H1 (cell line): ENCODE data around the gene BAG1. TPM values are rescaled to one million over a fixed set of nuclear protein-coding genes. Genes with fewer than 3 reads are reported as not detected.

Source experiments
- CTCF ChIA-PET: fragments of 300-600 bp; sonication (Branson Sonifier 250); formaldehyde crosslinking; loops from one replicate; lab custom pipeline; 2021; ENCODE audit not compliant: partially characterized antibody; lab: Charles Lee
- POLR2A ChIA-PET: fragments of 300-600 bp; sonication (Branson Sonifier 250); formaldehyde crosslinking; loops from one replicate; lab custom pipeline; 2021; ENCODE audit warnings: inconsistent platforms; ENCODE audit not compliant: partially characterized antibody; lab: Charles Lee
- DNase-seq, 2 experiments: peaks; one replicate each; pipeline versions ENCODE4 v3.0.0 to v3.0.0-alpha.2; 2010 to 2022; ENCODE audit warnings: low spot score in 2 of 2, low read depth in 1 of 2, mixed read lengths in 1 of 2
- FAIRE-seq: peaks from 2 replicates; lab custom pipeline; 2011; peaks lifted over from hg19 to GRCh38; lab: Jason Lieb, UNC
- H2AFZ ChIP-seq: 2 replicates; pipeline ENCODE4 v1.8.1; 2012; ENCODE audit warnings: low read length, inconsistent platforms
- H2AK5ac ChIP-seq: 2 replicates; pipeline ENCODE4 v1.6.1; 2013; ENCODE audit warnings: low read depth, low read length
- H2BK120ac ChIP-seq: replicated peaks from 2 replicates; pipeline ENCODE3; 2013; ENCODE audit warnings: low read depth, low read length, inconsistent platforms
- H2BK12ac ChIP-seq: 2 replicates; pipeline ENCODE4 v1.6.1; 2013; ENCODE audit warnings: low read depth, low read length
- H2BK15ac ChIP-seq: 2 replicates; pipeline ENCODE4 v1.6.1; 2013; ENCODE audit warnings: low read length
- H2BK20ac ChIP-seq: 2 replicates; pipeline ENCODE4 v1.6.1; 2013; ENCODE audit warnings: low read length
- H2BK5ac ChIP-seq: 2 replicates; pipeline ENCODE4 v1.6.1; 2013; ENCODE audit warnings: low read depth, low read length
- H3K14ac ChIP-seq: 2 replicates; pipeline ENCODE4 v1.6.1; 2013; ENCODE audit warnings: inconsistent platforms; ENCODE audit not compliant: insufficient read length
- H3K18ac ChIP-seq: 2 replicates; pipeline ENCODE4 v1.6.1; 2013; ENCODE audit warnings: low read length; ENCODE audit errors: extremely low read depth
- H3K23ac ChIP-seq: 2 replicates; pipeline ENCODE4 v1.6.1; 2013; ENCODE audit warnings: inconsistent platforms; ENCODE audit not compliant: insufficient read length
- H3K23me2 ChIP-seq: 2 replicates; pipeline ENCODE4 v1.6.1; 2013; ENCODE audit warnings: low read depth, low read length
- H3K27ac ChIP-seq: 2 replicates; pipeline ENCODE4 v1.6.1; 2011; ENCODE audit warnings: low read depth, low read length, inconsistent platforms
- H3K27me3 ChIP-seq, 4 experiments: replicated peaks in 1 of 4; 1 replicate in 1 of 4; 2 replicates in 3 of 4; pipeline versions ENCODE4 v1.6.1 to v1.8.1; 2011 to 2013; ENCODE audit warnings: low read length in 3 of 4, mild to moderate bottlenecking in 3 of 4, inconsistent platforms in 2 of 4, mixed read lengths in 2 of 4, moderate library complexity in 1 of 4; ENCODE audit not compliant: control insufficient read depth in 3 of 4, insufficient read depth in 3 of 4; ENCODE audit errors: extremely low read depth in 1 of 4
- H3K36me3 ChIP-seq, 4 experiments: 2 replicates each; pipeline versions ENCODE4 v1.6.1 to v1.8.1; 2011 to 2013; ENCODE audit warnings: mild to moderate bottlenecking in 4 of 4, low read length in 3 of 4, moderate library complexity in 2 of 4, control low read depth in 1 of 4, inconsistent platforms in 1 of 4; ENCODE audit not compliant: insufficient read depth in 4 of 4, control insufficient read depth in 2 of 4
- H3K4ac ChIP-seq: replicated peaks from 2 replicates; pipeline ENCODE3; 2013; ENCODE audit warnings: low read length, low read depth, mixed read lengths, inconsistent platforms; ENCODE audit not compliant: insufficient read length
- H3K4me1 ChIP-seq, 4 experiments: replicated peaks in 1 of 4; 1 replicate in 1 of 4; 2 replicates in 3 of 4; pipeline versions ENCODE4 v1.6.1 to v1.8.1; 2011 to 2013; ENCODE audit warnings: low read length in 3 of 4, inconsistent platforms in 2 of 4, mixed read lengths in 1 of 4; ENCODE audit not compliant: insufficient read depth in 4 of 4, control insufficient read depth in 3 of 4
- H3K4me2 ChIP-seq, 2 experiments: 2 replicates each; pipeline versions ENCODE4 v1.6.1 to v1.8.1; 2011 to 2013; ENCODE audit warnings: low read depth in 2 of 2, low read length in 2 of 2, control low read depth in 1 of 2, inconsistent platforms in 1 of 2, mild to moderate bottlenecking in 1 of 2; ENCODE audit not compliant: insufficient read depth in 1 of 2
- H3K4me3 ChIP-seq, 4 experiments: fragments of 200-600, 300-600 bp in 1 of 4; sonication (generic), shearing (Covaris generic), sonication (Bioruptor Twin) in 1 of 4; 2 replicates each; pipeline versions ENCODE4 v1.5.1 to v1.8.1; 2011 to 2016; ENCODE audit warnings: low read length in 4 of 4, low read depth in 3 of 4, control low read depth in 2 of 4, inconsistent platforms in 2 of 4, mild to moderate bottlenecking in 2 of 4, mixed read lengths in 1 of 4, moderate library complexity in 1 of 4; ENCODE audit not compliant: insufficient read depth in 2 of 4; ENCODE audit errors: extremely low read depth in 1 of 4
- H3K56ac ChIP-seq: replicated peaks from 2 replicates; pipeline ENCODE3; 2013; ENCODE audit warnings: low read depth, mild to moderate bottlenecking, mixed read lengths, low read length, inconsistent platforms; ENCODE audit not compliant: insufficient read length
- H3K79me1 ChIP-seq: 2 replicates; pipeline ENCODE4 v1.6.1; 2013; ENCODE audit warnings: low read depth, low read length, control low read depth
- H3K79me2 ChIP-seq, 2 experiments: 2 replicates each; pipeline versions ENCODE4 v1.6.1 to v1.8.1; 2012 to 2013; ENCODE audit warnings: low read length in 2 of 2, mild to moderate bottlenecking in 2 of 2, inconsistent platforms in 1 of 2; ENCODE audit not compliant: insufficient read depth in 2 of 2, control insufficient read depth in 1 of 2
- H3K9ac ChIP-seq, 4 experiments: replicated peaks in 1 of 4; 1 replicate in 1 of 4; 2 replicates in 3 of 4; pipeline versions ENCODE4 v1.6.1 to v1.8.1; 2011 to 2013; ENCODE audit warnings: low read depth in 3 of 4, low read length in 3 of 4, control low read depth in 2 of 4, mild to moderate bottlenecking in 2 of 4, moderate library complexity in 2 of 4, inconsistent platforms in 1 of 4; ENCODE audit errors: extremely low read depth in 1 of 4
- H3K9me3 ChIP-seq, 2 experiments: 2 replicates each; pipeline versions ENCODE4 v1.6.1 to v1.8.1; 2012 to 2013; ENCODE audit warnings: mild to moderate bottlenecking in 2 of 2, moderate library complexity in 2 of 2, control low read depth in 1 of 2, inconsistent platforms in 1 of 2, low read depth in 1 of 2, low read length in 1 of 2, mixed read lengths in 1 of 2; ENCODE audit not compliant: insufficient read depth in 2 of 2
- H4K20me1 ChIP-seq, 2 experiments: replicated peaks in 1 of 2; 2 replicates each; pipeline versions ENCODE3 to v1.8.1; 2011 to 2013; ENCODE audit warnings: inconsistent platforms in 2 of 2, low read length in 2 of 2, mild to moderate bottlenecking in 1 of 2; ENCODE audit not compliant: insufficient read depth in 2 of 2, control insufficient read depth in 1 of 2
- H4K5ac ChIP-seq: 2 replicates; pipeline ENCODE4 v1.6.1; 2013; ENCODE audit warnings: low read length, low read depth, mixed read lengths, inconsistent platforms; ENCODE audit not compliant: insufficient read length
- H4K8ac ChIP-seq: 2 replicates; pipeline ENCODE4 v1.8.0; 2013; ENCODE audit warnings: mild to moderate bottlenecking, moderate library complexity, low read length, inconsistent platforms; ENCODE audit not compliant: insufficient read depth; ENCODE audit errors: extremely low read depth
- H4K91ac ChIP-seq: replicated peaks from 2 replicates; pipeline ENCODE3; 2013; ENCODE audit warnings: low read length, mixed read lengths, inconsistent platforms; ENCODE audit not compliant: insufficient read length
- CREB1 ChIP-seq: IDR thresholded peaks from 2 replicates; pipeline ENCODE4 v1.6.1; 2012; ENCODE audit warnings: inconsistent platforms
- POLR2A ChIP-seq, 2 experiments: IDR thresholded peaks; 1 replicate in 1 of 2; 2 replicates in 1 of 2; pipeline ENCODE4 v1.6.1; 2011; ENCODE audit warnings: low read depth in 2 of 2, low read length in 2 of 2, mild to moderate bottlenecking in 2 of 2; ENCODE audit errors: control extremely low read depth in 1 of 2
- RBBP5 ChIP-seq: IDR thresholded peaks from 2 replicates; pipeline ENCODE4 v1.7.1; 2012; ENCODE audit warnings: low read depth, mild to moderate bottlenecking, inconsistent platforms, low read length, moderate library complexity, borderline replicate concordance
- RFX5 ChIP-seq: IDR thresholded peaks from 2 replicates; pipeline ENCODE4 v1.6.1; 2011; ENCODE audit warnings: low read depth, low read length, improper control_type of control experiment, borderline replicate concordance
- SP1 ChIP-seq: IDR thresholded peaks from 2 replicates; pipeline ENCODE4 v1.6.1; 2011; ENCODE audit warnings: low read depth, low read length
- TCF12 ChIP-seq: IDR thresholded peaks from 2 replicates; pipeline ENCODE4 v1.6.1; 2011; ENCODE audit warnings: low read depth, mild to moderate bottlenecking, low read length
- WGBS, 2 experiments: shearing (Covaris generic) in 1 of 2; methylation state at CpG; one replicate each; pipeline versions ENCODE4 v1.1.6 to v1.1.7; 2013 to 2015; ENCODE audit warnings: low lambda C conversion rate in 2 of 2, mixed read lengths in 2 of 2, inconsistent platforms in 1 of 2, low coverage in 1 of 2, missing lambda C conversion rate in 1 of 2; ENCODE audit not compliant: insufficient replicate concordance in 2 of 2, insufficient coverage in 1 of 2, insufficient read length in 1 of 2; ENCODE audit errors: extremely low coverage in 1 of 2, missing lambda C conversion rate in 1 of 2; 5-methylcytosine and 5-hydroxymethylcytosine counted together
- polyA plus RNA-seq, 7 experiments: library from polyadenylated mRNA; depleted of rRNA in 3 of 7; stranded (reverse) in 5 of 7; unstranded in 2 of 7; fragments of >200 nt in 5 of 7; fragments of 200-250 nt in 2 of 7; gene quantifications; 1 replicate in 5 of 7; 2 replicates in 1 of 7; 4 replicates in 1 of 7; pipeline versions ENCODE4 v1.2.1 to v1.2.3, GENCODE V29; 2011 to 2013; ENCODE audit warnings: missing spikeins in 2 of 7, mixed read lengths in 2 of 7
- total RNA-seq: library from RNA; stranded (reverse); fragmentation: NEBNext Ultra II Directional; extraction: Animal tissue kit (Norgen Biotek cat#: 25700); gene quantifications from 2 replicates; pipeline ENCODE4 v1.2.1, GENCODE V29; 2021
- TF ChIP-seq, protein P1 (sequence below): IDR thresholded peaks from 2 replicates; pipeline ENCODE4 v1.6.1; 2011; ENCODE audit warnings: low read length, improper control_type of control experiment

Gene BAG1
- total and polyA plus RNA-seq, 2 of the 8 experiments (the other 6 are each of a cell fraction or from before 2014, with no cell fraction given), result 14.7 to 59.8 TPM

DNA sequence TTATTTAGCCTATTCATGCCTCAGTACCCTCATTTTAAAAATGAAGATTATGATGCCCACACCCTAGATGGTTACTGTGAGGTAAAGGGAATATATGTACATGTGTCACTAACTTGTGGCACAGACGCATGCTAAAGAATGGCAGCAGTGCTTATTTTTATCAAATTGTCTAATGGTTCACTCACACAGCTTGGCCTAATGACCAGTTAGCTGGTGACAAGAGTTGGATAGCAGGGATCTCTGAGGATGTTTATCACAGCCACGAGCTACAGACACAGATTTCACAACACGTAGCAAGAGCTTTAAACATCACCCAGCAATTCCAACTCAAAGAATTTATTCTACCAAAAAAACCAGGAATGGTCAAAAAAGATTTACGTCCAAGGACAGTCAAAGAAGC is 7.2 kb downstream of the BAG1 start:
- no peak overlapping the region for H2BK12ac ChIP-seq
- H3K56ac ChIP-seq, result no peak overlapping the region
- H3K18ac ChIP-seq, result no peak overlapping the region
- no peak overlapping the region for H3K4ac ChIP-seq
- peaks cover 48 to 86% (median 72%) of the 10 kb centered on the region in 4 experiments for H3K36me3 ChIP-seq
- ChIA-PET POLR2A (interaction anchor here (1.0 to 1.1 kb wide), 2 partner anchors 9 to 232 kb away, joined by 3 read pairs; partner anchors contain the start of gene DNAJA1), CTCF (interaction anchor here (0.6 to 2.7 kb wide), 4 partner anchors 9 to 500 kb away, joined by 3 to 12 read pairs (median 3); no protein-coding TSS in a partner anchor)
- TF ChIP-seq POLR2A (IDR thresholded peaks at IDR 0.05; ENCODE audit: control extremely low read depth in 1 of 2, low read depth in 2 of 2, low read length in 2 of 2), result no peak
- TF ChIP-seq, protein P1, sequence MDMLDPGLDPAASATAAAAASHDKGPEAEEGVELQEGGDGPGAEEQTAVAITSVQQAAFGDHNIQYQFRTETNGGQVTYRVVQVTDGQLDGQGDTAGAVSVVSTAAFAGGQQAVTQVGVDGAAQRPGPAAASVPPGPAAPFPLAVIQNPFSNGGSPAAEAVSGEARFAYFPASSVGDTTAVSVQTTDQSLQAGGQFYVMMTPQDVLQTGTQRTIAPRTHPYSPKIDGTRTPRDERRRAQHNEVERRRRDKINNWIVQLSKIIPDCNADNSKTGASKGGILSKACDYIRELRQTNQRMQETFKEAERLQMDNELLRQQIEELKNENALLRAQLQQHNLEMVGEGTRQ, result no peak
- no peak for TF ChIP-seq RFX5
- no peak for TF ChIP-seq TCF12
- no peak for TF ChIP-seq CREB1
- TF ChIP-seq SP1, result no peak
- TF ChIP-seq RBBP5, result no peak
- peaks cover 1 to 2% of the 10 kb centered on the region in 2 experiments for H4K20me1 ChIP-seq
- no peak overlapping the region for H3K9ac ChIP-seq
- no peaks in the 10 kb centered on the region for H3K79me1 ChIP-seq
- no peaks in the 10 kb centered on the region for H3K79me2 ChIP-seq
- no peaks in the 10 kb centered on the region for H3K27me3 ChIP-seq
- no peak overlapping the region for H3K27ac ChIP-seq
- no peak overlapping the region for H4K5ac ChIP-seq
- H3K9me3 ChIP-seq, result no peaks in the 10 kb centered on the region
- no peak overlapping the region for H3K4me3 ChIP-seq
- H3K14ac ChIP-seq, result no peak overlapping the region
- FAIRE-seq (no peak), DNase-seq (peak in 1 of 2 experiments; percentile 0)
- no peak overlapping the region for H2BK120ac ChIP-seq
- no peak overlapping the region for H2BK15ac ChIP-seq
- no peak overlapping the region for H2BK5ac ChIP-seq
- no peak overlapping the region for H3K4me2 ChIP-seq
- H3K23ac ChIP-seq, result no peak overlapping the region
- no peak overlapping the region for H2AK5ac ChIP-seq
- H3K23me2 ChIP-seq, result no peaks in the 10 kb centered on the region
- WGBS, 2 experiments, result 96% methylated on average over 4 of the region's 4 CpGs; no CpG with 5 or more reads in 1 of the 2 experiments
- no peak overlapping the region for H2AFZ ChIP-seq
- H4K8ac ChIP-seq, result no peak overlapping the region
- no peak overlapping the region for H2BK20ac ChIP-seq
- no peak overlapping the region for H4K91ac ChIP-seq
- H3K4me1 ChIP-seq, result no peaks in the 10 kb centered on the region
